ENCODE measurements around the gene ALDH1A1.

Gene ALDH1A1

GRCh38 chr9:72904267-72905093 lies 48.4 kb downstream of the ALDH1A1 start:
- Mint-ChIP-seq H3K27ac (no peak overlapping the region), H3K4me3 (no peak overlapping the region), H3K4me1 (no peaks in the 10 kb centered on the region), H3K9me3 (no peaks in the 10 kb centered on the region), H3K27me3 (peaks cover 8% of the 10 kb centered on the region)
- DNase-seq = no peak
- ATAC-seq = no peak

GRCh38 chr9:72903103-72903502 lies 49.8 kb downstream of the ALDH1A1 start:
- H3K27me3 Mint-ChIP-seq = peaks cover 8% of the 10 kb centered on the region
- H3K27ac Mint-ChIP-seq = no peak overlapping the region
- H3K9me3 Mint-ChIP-seq = no peaks in the 10 kb centered on the region
- ATAC-seq = no peak
- no peak for DNase-seq
- H3K4me3 Mint-ChIP-seq = no peak overlapping the region
- no peaks in the 10 kb centered on the region for H3K4me1 Mint-ChIP-seq

- no peak for ATAC-seq
- Mint-ChIP-seq H3K4me1 (no peaks in the 10 kb centered on the region), H3K27ac (no peak overlapping the region), H3K4me3 (no peak overlapping the region), H3K9me3 (no peaks in the 10 kb centered on the region), H3K27me3 (peaks cover 8% of the 10 kb centered on the region)
- no peak for DNase-seq
Measured at GRCh38 chr9:72902268-72902667, 50.6 kb downstream of the ALDH1A1 start.

GRCh38 chr9:72899734-72900477 lies 52.9 kb downstream of the ALDH1A1 start:
- H3K27ac Mint-ChIP-seq = no peak overlapping the region
- DNase-seq (no peak), ATAC-seq (no peak)
- H3K27me3 Mint-ChIP-seq = peaks cover 8% of the 10 kb centered on the region
- no peak overlapping the region for H3K4me3 Mint-ChIP-seq
- H3K4me1 Mint-ChIP-seq = no peaks in the 10 kb centered on the region
- no peaks in the 10 kb centered on the region for H3K9me3 Mint-ChIP-seq

- no peaks in the 10 kb centered on the region for H3K4me1 Mint-ChIP-seq
- no peak overlapping the region for H3K27ac Mint-ChIP-seq
- no peak overlapping the region for H3K4me3 Mint-ChIP-seq
- peaks cover 5% of the 10 kb centered on the region for H3K27me3 Mint-ChIP-seq
- DNase-seq (no peak), ATAC-seq (no peak)
- no peaks in the 10 kb centered on the region for H3K9me3 Mint-ChIP-seq
Measured at GRCh38 chr9:72898784-72899733, 53.8 kb downstream of the ALDH1A1 start.

- ATAC-seq = no peak
- no peak overlapping the region for H3K4me3 Mint-ChIP-seq
- H3K4me1 Mint-ChIP-seq = no peaks in the 10 kb centered on the region
- H3K27ac Mint-ChIP-seq = no peak overlapping the region
- H3K9me3 Mint-ChIP-seq = no peaks in the 10 kb centered on the region
- DNase-seq = no peak
- no peaks in the 10 kb centered on the region for H3K27me3 Mint-ChIP-seq
Measured at GRCh38 chr9:72898360-72898759, 54.5 kb downstream of the ALDH1A1 start.

- H3K4me3 Mint-ChIP-seq = no peak overlapping the region
- H3K27ac Mint-ChIP-seq = no peak overlapping the region
- H3K4me1 Mint-ChIP-seq = no peaks in the 10 kb centered on the region
- DNase-seq = no peak
- H3K9me3 Mint-ChIP-seq = no peaks in the 10 kb centered on the region
- H3K27me3 Mint-ChIP-seq = no peaks in the 10 kb centered on the region
- ATAC-seq = no peak
Measured at GRCh38 chr9:72897069-72897649, 55.7 kb downstream of the ALDH1A1 start.

GRCh38 chr9:72896439-72896838 lies 56.4 kb downstream of the ALDH1A1 start:
- Mint-ChIP-seq H3K4me3 (no peak overlapping the region), H3K4me1 (no peaks in the 10 kb centered on the region), H3K27ac (no peak overlapping the region), H3K27me3 (no peaks in the 10 kb centered on the region), H3K9me3 (no peaks in the 10 kb centered on the region)
- ATAC-seq = no peak
- no peak for DNase-seq

- DNase-seq (no peak), ATAC-seq (no peak)
- H3K9me3 Mint-ChIP-seq = no peaks in the 10 kb centered on the region
- no peak overlapping the region for H3K27ac Mint-ChIP-seq
- no peaks in the 10 kb centered on the region for H3K4me1 Mint-ChIP-seq
- H3K4me3 Mint-ChIP-seq = no peak overlapping the region
- H3K27me3 Mint-ChIP-seq = peaks cover under 1% of the 10 kb centered on the region
Measured at GRCh38 chr9:72895122-72895521, 57.7 kb downstream of the ALDH1A1 start.

GRCh38 chr9:72894342-72894741 lies 58.5 kb downstream of the ALDH1A1 start:
- no peaks in the 10 kb centered on the region for H3K4me1 Mint-ChIP-seq
- DNase-seq (no peak), ATAC-seq (no peak)
- no peak overlapping the region for H3K27ac Mint-ChIP-seq
- H3K27me3 Mint-ChIP-seq = peaks cover 8% of the 10 kb centered on the region
- no peaks in the 10 kb centered on the region for H3K9me3 Mint-ChIP-seq
- H3K4me3 Mint-ChIP-seq = no peak overlapping the region

- Mint-ChIP-seq H3K4me1 (no peaks in the 10 kb centered on the region), H3K27me3 (peaks cover 8% of the 10 kb centered on the region), H3K9me3 (no peaks in the 10 kb centered on the region), H3K27ac (no peak overlapping the region), H3K4me3 (no peak overlapping the region)
- DNase-seq (no peak), ATAC-seq (no peak)
Measured at GRCh38 chr9:72893437-72893836, 59.4 kb downstream of the ALDH1A1 start.

- H3K9me3 Mint-ChIP-seq = no peaks in the 10 kb centered on the region
Measured at GRCh38 chr9:72891043-72891442, 61.8 kb downstream of the ALDH1A1 start.

GRCh38 chr9:72888943-72889342 lies 63.9 kb downstream of the ALDH1A1 start:
- Mint-ChIP-seq H3K4me1 (no peaks in the 10 kb centered on the region), H3K4me3 (no peak overlapping the region), H3K27ac (no peak overlapping the region), H3K9me3 (no peaks in the 10 kb centered on the region), H3K27me3 (peaks cover 8% of the 10 kb centered on the region)
- no peak for DNase-seq
- ATAC-seq = no peak

More at GRCh38 chr9:72891043-72891442, 61.8 kb downstream of the ALDH1A1 start:
- no peak overlapping the region for H3K4me3 Mint-ChIP-seq
- H3K27ac Mint-ChIP-seq = no peak overlapping the region
- no peaks in the 10 kb centered on the region for H3K4me1 Mint-ChIP-seq
- H3K27me3 Mint-ChIP-seq = peaks cover 8% of the 10 kb centered on the region
- ATAC-seq (no peak), DNase-seq (no peak)

GRCh38 chr9:72888067-72888466 lies 64.8 kb downstream of the ALDH1A1 start:
- Mint-ChIP-seq H3K9me3 (no peaks in the 10 kb centered on the region), H3K27me3 (peaks cover 8% of the 10 kb centered on the region), H3K4me1 (no peaks in the 10 kb centered on the region), H3K4me3 (no peak overlapping the region), H3K27ac (no peak overlapping the region)
- DNase-seq (no peak), ATAC-seq (no peak)

- Mint-ChIP-seq H3K27me3 (peaks cover 8% of the 10 kb centered on the region), H3K9me3 (no peaks in the 10 kb centered on the region), H3K4me3 (no peak overlapping the region), H3K4me1 (no peaks in the 10 kb centered on the region), H3K27ac (no peak overlapping the region)
- no peak for DNase-seq
- no peak for ATAC-seq
Measured at GRCh38 chr9:72886386-72886785, 66.5 kb downstream of the ALDH1A1 start.

Data from stimulated activated naive CD8-positive, alpha-beta T cell treated with anti-CD3 and anti-CD28 coated beads, Interleukin-15, amount 100 ng/mL, for 72 hours (primary cell).